T-helper 9 cell (primary cell): ENCODE results near the gene CCDC33.
"Not testable (repeated sequence)": the region's sequence is repeated elsewhere in the genome, so short reads cannot be mapped to it uniquely, and the experiment has no call there.

Experiments used
- DNase-seq: peaks from one replicate; pipeline ENCODE4 v3.0.0-alpha.2; 2020

CCDC33 gene

DNA sequence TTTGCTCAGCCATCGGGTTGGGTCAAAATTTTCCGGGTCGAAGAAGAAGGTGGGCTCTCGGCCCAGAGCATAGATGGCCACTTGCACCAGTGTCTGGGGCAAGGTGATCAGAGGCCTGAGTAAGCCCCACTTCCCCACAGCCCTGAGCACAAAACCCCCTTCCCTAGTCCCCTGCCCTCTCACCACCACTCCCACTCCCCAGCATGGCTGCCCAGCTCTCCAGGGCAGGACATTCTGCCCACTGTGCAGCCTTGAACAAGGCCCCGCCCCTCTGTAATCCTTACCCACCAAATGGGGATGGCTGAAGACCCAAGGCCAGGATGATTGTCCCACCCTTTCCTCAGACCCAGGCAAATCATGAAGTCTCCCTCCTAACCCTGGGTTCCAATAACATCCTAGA lies 102.5 kb downstream of the CCDC33 start:
- no peak for DNase-seq

DNA sequence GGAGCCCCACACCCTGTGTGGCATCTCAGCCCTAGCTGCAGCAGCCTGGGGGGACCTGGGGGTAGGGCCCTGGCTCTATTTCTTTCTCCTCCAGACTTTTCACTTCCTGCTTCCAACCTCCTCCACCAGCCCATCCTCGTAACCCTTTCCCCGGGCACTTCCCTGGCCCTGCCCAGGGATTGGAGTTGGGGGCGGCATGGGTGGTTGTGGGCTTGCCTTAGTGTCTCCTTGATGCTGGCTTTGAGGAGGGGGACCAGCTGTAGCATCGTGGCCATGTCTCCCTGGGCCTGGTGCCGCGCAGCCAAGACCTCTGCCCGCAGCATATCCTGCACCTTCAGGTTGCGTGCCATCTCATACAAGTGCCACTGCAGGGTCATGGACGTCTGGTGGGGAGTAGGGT lies 103.2 kb downstream of the CCDC33 start:
- no peak for DNase-seq

DNA sequence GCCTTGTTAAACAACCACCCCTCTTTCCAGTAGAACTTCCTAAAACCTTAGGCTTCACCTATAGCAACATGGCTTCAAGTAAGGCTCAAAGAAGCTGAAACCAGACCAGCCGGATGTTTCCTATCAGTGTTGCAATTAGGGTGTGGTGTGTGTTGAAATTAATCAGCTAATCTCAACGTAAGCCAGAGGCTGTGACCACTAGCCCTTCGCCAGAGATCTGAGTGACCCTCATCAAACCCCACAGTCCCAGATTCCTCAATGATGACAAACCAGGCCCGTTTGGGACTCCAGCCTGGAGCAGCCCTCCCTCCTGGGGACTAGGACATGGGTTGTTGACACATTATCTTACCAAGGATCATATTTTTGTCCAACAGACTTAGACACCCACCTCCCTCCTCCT lies 104.0 kb downstream of the CCDC33 start:
- no peak for DNase-seq

DNA sequence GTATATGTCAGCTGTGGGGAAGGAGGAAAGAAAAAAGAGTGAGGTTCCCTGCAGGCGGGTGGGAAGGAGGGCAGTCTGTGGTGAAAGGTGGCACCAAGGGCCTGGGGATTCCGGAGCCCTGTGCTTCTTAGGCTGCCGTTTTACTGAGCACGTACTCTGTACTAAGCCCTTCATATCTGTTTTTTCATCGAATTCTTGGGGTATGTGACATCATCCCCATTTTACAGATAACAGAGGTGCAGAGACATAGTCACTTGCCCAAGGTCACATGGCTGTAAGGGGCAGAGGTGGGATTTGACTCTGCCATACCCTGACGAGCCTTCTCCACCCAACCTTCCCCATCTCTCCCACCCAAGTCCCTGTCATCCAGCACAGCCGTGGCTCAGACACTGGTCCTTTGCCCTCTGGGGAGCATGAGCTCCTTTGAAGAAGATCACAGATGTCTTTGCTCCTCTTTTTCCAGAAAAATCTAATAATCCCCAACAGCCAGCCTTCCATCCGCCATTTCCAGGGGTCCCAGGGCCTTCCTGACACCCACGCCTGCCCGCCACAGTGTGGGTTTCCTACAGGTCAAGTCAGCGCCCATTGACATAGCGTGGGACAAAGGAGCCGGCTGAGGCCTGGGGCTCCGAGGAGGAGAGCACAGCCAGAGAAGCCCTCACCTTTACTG lies 107.1 kb downstream of the CCDC33 start:
- no peak for DNase-seq

DNA sequence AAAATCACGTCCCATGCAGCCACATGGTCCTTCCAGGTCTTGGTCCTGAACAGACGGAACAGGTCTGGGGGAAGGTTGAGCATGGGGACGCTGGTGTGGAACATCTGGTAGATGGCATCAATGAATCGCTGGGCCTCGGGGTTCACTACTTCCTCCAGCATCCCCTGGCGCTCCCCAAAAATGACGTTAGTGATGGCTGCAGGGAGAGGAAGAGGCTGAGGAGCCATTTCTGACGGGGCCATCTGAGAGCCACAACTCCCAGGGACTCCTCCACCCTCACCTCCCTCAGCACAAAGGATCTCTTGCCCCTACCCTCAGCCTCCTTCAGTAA lies 107.6 kb downstream of the CCDC33 start:
- no peak for DNase-seq

DNA sequence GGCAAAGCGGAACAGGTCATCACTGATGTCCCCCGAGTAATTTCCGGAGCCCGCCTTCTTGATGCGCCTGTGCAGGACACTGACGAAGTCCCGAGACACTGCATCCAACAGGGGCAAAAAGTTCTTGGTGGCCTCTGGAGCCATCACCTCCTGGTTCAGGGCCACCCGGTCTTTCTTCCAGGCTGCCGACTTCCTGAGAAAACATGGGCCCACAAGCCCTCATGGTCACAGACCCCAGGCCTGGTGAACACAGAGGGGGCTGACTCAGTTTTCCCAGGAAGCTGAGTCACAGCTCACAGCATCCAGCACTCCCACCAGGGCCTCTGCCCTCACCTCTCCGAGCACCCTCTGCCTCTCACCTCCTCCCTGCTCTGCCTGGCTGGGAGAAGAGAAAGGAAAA lies 108.9 kb downstream of the CCDC33 start:
- no peak for DNase-seq

DNA sequence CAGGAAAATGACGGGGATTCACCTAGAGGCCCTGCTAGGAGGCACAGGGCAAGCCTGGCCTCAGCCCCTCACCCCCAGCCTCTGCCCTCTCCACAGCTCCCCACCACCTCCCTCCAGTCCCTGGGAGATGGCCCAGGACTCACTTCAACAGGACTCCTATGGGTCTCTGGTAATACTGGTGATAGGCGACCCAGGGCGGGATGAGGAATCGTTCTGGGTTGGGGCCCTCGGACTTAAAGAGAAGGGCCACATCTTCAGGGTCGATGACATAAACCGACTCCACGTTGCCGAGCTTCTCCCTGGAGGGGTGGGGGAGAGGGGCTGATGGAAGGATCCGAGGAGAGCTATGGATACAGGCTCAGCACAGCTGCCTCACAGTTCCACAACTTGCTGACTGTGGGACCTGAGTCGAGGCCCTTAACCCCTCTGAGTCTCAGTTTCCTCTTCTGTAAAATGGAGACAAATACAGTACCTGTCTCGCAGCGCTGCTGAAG lies 111.7 kb downstream of the CCDC33 start:
- no peak for DNase-seq

DNA sequence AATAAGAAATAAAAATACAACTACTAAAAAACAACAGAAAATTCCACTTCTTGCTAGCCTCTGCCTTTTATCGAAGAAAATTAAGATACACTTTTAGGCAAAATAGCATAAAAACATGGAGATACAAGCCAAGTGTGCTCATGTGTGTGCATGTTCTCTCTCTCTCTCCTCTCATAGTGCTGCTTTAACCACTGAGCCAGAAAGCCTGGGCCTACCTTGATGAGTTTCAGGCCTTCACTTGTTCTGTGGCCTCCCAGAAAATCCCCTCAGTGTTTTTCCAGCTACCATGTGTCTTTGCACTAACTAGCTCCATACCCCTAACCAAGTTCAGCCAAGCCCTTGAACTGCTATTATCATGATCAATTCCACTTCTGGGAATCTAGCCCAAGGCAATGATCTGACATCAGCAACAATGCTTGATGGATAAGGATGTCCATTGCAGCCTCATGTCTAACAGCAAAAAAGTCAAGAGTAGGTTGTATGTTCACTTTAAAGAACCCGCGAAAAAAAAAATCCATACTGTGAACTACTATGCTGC lies 113.2 kb downstream of the CCDC33 start:
- no peak for DNase-seq

DNA sequence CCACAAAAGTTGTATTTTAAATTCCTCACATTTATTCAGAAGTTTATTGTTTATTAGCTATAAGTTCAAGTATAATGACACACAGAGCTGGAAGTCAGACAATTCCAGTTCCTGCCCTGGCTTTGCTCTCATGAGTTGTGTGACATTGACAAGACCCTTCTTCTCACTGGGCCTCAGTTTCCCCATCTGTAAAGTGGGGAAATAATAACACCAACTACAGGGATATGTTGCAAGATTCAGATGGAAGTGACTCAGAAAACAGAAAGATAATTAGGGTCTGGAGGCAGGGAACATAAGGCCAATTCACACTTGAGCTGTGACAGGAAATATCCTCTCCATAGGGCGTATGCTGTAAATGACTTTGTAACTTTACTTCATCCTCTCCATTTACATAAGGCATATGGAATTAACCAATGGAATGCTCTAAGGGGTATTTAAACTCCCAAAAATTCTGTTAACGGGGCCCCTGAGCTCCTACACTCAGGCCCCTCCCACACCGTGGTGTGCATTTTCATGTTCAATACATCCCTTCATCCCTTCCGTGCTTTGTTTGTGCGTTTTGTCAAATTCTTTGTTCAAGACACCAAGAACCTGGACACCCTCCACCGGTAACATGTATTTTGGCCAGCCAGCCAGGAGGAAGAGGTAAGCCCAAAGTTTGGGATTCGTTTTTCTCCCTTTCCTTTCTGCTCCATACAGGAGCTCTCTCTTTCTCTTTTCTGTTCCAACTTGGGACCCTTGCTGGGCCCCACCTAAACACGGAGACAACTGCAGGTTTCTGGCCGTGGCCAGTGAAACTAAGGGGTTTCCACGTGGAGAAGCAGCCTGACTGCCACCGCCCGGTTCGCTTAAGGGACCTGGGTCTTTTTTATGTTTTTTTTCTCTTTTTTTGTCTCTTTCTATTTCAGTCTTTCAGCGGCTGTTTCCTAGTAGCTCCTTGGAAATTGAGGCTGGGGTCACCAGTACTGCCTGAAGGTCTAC lies 114.5 kb downstream of the CCDC33 start:
- no peak for DNase-seq

DNA sequence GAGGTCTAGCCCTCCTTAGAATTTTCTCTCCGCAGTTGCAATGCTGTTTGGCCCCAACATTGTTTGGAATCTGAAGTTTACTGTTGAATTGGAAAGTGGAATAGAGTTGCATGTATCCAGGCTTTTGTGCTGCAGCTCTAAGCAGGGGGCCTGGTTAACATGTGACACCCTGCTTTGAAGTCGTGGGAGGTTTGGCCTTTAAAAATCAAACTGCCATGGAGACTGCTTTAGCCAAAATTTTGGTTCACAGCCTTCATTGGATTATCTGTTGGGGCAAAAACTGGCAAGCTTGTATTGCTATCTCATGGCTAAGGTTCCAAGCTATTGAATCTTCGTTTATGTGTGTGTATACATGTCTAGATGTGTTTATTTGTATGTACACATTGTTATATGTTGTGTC lies 115.5 kb downstream of the CCDC33 start:
- no peak for DNase-seq

DNA sequence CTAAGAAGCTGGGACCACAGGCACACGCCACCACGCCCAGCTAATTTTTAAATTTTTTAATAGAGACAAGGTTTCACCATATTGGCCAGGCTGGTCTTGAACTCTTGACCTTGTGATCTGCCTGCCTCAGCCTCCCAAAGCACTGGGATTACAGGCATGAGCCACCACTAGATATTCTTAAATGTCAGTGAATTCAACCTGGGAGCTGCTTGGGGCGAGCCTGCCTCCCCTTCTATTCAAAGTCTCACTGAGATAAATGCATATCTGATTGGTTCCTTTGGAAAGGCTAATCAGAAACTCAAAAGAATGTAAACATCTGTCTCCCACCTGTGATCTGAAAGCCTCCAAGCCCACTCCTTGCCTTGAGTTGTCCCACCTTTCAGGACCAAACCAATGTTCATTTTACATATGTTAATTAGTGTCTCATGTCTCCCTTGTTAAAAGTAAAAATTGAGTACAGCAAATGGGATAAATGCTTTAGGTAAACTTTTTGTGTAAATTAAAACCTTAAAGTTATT lies 116.3 kb downstream of the CCDC33 start:
- DNase-seq: no peak

DNA sequence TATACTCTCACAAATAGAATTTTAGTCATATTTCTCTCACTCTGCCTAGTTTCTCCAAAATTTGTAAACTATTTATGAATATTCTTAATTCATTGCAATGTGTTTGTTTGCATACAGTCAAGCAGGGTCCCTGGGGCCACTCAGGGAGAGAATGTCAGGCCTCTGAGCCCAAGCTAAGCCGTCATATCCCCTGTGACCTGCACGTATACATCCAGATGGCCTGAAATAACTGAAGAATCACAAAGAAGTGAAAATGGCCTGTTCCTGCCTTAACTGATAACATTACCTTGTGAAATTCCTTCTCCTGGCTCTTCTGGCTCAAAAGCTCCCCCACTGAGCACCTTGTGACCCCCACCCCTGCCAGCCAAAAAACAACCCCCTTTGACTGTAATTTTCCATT lies 117.9 kb downstream of the CCDC33 start:
- not testable (repeated sequence) for DNase-seq

DNA sequence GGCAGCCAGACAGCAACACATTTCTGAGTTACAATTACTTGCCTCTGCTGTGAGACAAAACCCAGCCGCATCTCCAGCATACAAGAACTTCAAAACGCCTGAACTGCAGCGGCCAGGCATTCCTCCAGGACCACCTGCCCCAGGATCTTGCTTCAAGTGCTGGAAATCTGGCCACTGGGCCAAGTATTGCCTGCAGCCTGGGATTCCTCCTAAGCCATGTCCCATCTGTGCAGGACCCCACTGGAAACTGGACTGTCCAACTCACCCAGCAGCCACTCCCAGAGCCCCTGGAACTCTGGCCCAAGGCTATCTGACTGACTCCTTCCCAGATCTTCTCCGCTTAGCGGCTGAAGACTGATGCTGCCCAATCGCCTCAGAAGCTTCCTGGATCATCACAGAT lies 119.9 kb downstream of the CCDC33 start:
- DNase-seq: not testable (repeated sequence)

DNA sequence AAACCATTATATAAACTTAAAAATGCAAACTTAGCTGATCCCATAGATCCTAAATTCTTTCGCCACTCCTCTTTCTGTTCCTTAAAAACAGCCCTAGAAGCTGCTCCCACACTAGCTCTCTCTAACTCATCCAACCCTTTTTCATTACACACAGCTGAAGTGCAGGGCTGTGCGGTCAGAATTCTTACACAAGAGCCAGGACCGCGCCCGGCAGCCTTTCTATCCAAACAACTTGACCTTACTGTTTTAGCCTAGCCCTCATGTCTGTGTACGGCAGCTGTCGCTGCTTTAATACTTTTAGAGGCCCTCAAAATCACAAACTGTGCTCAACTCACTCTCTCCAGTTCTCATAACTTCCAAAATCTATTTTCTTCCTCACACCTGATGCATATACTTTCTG lies 121.4 kb downstream of the CCDC33 start:
- DNase-seq: not testable (repeated sequence)

DNA sequence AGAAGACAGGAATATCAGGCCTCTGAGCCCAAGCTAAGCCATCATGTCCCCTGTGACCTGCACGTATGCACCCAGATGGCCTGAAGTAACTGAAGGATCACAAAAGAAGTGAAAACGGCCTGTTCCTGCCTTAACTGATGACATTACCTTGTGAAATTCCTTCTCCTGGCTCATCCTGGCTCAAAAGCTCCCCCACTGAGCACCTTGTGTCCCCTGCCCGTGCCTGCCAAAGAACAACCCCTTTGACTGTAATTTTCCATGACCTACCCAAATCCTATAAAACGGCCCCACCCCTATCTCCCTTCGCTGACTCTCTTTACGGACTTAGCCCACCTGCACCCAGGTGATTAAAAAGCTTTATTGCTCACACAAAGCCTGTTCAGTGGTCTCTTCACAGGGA lies 123.2 kb downstream of the CCDC33 start:
- not testable (repeated sequence) for DNase-seq

DNA sequence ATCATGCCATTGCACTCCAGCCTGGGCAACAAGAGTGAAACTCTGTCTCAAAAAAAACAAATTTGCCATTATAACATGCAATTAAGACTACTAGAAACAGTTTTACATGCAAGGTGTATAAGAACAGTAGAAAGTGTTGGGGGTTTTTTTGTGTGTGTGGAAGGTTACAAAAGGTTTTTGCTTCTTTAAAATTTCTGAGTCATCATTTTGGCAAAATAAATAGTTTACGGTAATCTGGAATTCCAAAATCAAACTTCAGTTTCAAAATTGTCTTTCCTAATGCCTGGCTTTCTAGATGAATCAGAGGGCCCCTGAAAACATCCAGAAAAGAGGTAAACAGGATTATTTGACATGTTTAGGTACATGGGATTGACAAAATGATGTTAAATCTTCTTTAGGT lies 124.7 kb downstream of the CCDC33 start:
- not testable (repeated sequence) for DNase-seq

DNA sequence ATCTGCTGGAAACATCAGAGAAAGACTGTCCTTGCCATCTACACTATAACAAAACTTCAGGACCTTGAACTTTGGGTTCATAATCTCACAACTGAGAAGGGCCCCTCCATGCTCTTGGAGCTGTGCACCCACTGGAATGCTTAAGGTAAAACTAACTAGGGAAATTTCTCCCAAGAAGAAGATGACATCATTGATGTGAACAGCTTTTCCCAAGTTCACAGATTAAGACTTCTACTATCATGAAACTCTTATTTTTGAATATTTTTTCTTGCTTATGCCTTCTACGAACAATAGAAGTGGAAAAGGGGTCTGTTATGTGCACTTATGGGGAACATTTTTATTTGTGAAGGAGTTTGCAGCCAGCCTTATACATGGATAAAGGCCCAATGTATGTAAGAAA lies 126.4 kb downstream of the CCDC33 start:
- no peak for DNase-seq

DNA sequence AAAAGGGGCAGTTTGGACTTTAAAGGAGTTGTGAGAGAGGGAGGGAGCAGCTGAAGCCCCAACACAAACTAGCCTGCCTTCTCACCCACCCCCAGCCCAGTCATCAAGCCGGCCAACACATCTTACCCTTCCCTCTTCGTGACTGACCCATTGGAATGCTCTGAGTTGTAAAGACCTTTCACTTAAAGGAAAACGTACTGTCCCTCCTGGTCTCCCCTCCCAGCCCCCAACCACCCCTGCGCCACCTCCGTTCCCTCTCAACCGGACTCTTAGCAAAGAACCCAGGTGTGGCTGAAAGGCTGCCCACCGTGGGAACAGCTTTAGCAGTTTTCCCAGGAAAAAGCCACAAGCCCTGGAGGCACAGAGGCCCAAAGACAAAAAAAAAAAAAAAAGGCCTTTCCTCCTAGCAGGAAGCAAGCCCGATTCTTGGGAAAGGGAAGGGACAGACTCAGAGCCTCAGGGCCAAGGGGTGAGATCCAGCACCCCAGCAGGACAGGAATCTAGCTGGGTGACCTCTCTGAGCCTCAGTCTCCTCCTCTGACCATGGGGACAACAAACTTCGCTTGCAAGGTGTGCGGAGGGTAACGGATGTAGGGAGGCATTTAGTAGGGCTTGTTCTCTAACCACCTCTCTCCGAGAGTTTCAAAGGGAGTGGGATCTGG lies 128.9 kb downstream of the CCDC33 start:
- no peak for DNase-seq

DNA sequence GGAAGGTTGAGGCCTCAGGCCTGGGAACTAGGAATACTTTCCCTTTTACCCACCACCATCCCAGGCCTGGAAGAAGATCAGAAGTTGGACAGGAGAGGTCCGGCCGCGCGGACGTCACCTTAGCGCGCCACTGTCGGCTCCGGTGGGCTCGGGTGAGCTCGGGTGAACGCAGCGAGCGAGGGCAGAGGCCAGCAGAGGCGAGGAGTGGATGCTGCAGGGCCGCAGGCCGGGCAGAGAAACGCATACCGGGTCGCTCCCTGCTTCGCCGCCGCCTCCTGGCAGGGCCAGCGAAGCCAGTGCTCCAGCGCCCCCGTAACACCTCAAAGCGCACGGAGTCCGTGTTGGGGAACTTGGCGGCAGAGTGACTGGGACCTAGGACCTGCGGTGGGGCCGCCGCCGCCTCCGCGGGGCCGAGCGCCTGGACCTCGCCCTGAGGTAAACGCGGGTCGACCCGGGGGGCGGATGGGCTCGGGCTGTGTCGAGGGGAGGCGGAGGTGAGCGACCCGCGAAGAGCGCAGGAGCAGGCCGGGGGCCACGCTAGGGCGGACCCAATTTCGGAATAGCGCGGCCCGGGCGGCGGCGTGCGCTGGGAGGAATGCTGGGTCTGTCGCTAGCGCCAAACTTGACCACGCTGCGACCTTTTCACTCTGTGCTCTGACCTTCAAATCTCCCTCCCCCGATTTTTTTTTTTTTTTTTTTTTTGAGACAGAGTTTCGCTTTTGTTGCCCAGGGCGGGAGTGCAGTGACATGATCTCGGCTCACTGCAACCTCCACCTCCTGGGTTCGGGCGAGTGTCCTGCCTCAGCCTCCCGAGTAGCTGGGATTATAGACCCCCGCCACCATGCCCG lies 129.7 kb downstream of the CCDC33 start:
- DNase-seq: no peak

DNA sequence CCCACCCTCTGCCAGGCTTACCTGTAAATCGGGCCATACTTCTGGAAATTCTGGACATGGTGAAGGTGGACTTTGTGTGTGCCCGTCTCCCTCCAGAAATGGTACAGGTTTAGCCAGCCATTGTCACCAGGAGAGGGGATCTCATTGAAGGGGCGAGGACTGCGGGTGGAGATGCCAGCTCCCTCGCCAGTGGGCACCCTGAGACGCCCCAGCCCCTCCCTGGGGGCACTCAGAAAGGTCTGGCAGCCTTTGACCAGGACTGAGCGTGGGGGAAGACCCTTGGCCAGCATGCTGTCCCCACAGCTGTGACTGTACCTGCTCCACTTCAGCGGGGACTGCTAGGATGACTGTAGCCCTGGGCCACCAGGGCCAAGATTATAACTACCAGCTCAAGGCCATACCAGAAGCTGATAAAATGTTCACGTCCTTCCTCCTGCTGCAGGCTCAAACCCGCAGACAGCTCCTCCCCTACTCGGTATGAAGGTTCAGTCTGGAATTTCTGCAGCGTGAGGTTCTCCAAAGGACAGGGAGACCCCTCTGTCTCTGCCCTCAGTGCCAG lies 131.2 kb downstream of the CCDC33 start, which contains the start of gene CYP11A1:
CYP11A1 (minus strand) TSS at position 351 of the 559 bp plus-strand sequence; CDS start at position 290, 61 bp downstream.
- DNase-seq: no peak

DNA sequence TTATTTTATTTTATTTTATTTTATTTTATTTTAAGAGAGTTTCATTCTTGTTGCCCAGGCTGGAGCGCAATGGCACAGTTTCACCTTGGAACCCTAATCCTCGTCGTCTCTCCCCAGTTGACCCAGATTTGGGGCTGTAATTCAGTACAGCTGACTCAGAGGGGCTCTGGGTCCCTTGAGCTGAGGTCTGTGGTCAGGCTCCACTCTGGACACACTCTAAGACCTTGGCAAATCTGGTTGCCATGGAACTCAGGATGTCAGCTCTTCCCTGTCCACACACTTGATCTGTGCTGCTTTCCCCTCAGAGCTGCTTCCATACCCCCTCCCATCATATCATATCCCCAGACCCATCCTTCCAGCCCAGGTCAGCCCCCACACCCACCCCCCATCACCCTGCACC lies 132.0 kb downstream of the CCDC33 start:
- DNase-seq: no peak
